ENCODE data around the gene CEP295NL.

Gene CEP295NL

GRCh38 chr17:78935419-78936323, 32.7 kb upstream of the CEP295NL start:
- peak; percentile 60 for TF ChIP-seq POLR2A (IDR thresholded peaks at IDR 0.05; ENCODE audit: low read depth, low read length)
- DNase-seq (ENCODE audit: insufficient read length, low spot score): peak; percentile 91
- FAIRE-seq: no peak

DNA sequence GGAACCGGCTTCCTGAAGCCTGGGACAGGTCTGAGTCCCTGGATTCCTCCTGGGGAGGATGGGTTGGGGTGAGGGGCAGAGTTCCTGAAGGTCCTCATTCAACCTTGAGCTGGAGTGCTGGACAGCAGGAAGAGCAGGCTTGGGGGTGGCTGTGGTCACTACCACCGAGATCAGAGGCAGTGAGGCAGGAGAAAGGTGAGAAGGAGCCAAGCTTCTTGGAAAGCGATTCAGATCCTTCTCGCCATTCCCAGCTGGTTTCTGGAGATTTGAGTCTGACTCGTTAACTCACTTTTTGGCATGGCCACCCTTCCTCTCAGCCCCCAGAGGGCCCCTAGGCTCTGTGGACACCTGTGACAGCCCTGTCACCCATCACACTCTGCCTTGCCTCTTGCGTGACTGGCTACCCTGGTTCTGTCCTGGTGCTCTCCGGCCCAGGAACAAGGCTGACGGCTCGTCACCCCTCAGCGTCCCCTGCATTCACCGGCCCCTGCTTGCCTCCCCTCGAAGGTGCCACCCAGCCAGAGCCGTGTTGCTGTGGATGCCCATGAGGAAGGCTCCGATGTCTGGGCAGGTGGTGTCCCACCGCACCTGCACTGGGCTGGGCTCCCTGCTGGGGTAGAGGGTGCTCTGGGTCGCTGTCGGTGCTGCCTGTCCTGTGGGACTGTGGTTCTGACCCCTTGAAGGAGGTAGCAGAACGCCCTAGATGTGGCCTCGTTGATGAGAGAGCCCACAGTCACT, 31.8 kb upstream of the CEP295NL start:
- TF ChIP-seq POLR2A (IDR thresholded peaks at IDR 0.05; ENCODE audit: low read depth, low read length): no peak
- DNase-seq (ENCODE audit: insufficient read length, low spot score): no peak
- FAIRE-seq: no peak

DNA sequence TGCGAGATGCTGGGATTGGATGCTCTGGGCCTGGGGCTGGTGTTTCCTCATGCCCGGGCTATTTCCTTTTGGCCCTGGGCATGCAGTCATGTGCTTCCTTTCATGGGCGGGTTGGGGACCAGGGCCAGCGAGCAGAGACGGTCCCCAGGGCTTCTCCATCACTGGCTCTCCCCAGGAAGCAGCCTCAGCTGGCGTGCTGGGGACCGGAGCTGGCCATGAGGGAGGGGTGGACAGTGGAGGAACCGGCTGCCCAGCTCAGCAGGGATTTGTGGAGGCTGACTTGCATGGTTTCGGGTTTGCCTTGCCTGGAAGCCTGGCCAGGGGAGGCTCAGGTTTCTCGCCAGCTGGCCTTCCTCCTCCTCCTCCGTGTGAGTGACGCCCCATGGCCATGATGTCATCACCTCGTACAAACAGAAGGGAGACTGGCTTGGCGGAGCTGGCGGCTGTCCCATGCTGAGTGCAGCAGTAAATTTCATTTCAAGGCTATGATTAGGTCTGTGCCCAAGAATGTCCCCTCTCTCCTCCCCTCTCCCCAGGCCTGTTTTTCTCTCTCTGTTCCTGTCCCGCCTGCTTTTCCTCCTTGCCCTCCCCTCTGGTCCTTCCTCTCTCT, 31.1 kb upstream of the CEP295NL start:
- FAIRE-seq: no peak

GRCh38 chr17:78933025-78933958, 30.3 kb upstream of the CEP295NL start:
- peak; percentile 43; the same call in 1 of the 2 replicates for TF ChIP-seq POLR2A (IDR thresholded peaks at IDR 0.05; ENCODE audit: low read depth, low read length)
- DNase-seq (ENCODE audit: insufficient read length, low spot score): peak; percentile 96
- FAIRE-seq: no peak

More for the DNA sequence above, 31.1 kb upstream of the CEP295NL start:
- peak; percentile 42; the same call in 1 of the 2 replicates for TF ChIP-seq POLR2A (IDR thresholded peaks at IDR 0.05; ENCODE audit: low read depth, low read length)
- DNase-seq (ENCODE audit: insufficient read length, low spot score): peak; percentile 84

DNA sequence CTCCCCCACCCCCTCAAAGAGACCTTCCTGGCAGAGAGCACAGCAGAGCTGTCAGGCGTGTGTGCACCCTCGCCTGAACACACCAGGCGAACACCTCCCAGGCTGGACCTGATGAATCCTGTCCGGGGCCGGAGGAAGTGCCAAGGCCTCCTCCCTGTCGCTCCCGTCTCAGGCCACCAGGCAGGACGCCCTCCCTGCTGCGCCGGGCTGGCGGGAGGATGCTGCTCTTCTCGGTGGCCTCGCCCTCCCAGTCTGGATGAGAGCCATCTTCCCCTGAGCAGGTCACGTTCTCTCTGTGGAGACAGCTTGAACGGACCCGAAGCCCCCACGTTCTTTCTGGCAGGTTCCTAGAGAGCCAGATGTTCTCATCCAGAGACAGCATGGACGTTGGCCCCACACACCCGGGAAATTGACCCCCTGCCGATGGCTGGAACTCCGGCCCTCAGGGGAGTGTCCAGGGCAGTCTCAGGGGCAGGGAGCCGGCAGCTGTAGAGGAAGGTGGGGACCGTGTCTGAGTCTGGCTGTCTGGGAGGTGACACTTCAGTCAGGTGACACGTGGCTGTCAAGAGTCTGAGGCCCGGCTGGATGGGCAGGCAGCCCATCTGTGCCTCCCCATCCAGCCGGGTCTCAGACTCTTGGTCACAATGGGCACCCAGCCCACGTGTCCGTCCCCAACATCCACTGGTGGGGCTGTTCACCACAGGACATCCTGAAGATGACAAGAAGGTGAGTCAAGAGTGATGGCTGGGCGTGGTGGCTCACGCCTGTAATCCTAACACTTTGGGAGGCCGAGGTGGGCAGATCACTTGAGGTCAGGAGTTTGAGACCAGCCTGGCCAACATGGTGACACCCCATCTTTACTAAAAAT, 27.1 kb upstream of the CEP295NL start:
- no peak for DNase-seq (ENCODE audit: insufficient read length, low spot score)
- TF ChIP-seq POLR2A (IDR thresholded peaks at IDR 0.05; ENCODE audit: low read depth, low read length): no peak
- no peak for FAIRE-seq

DNA sequence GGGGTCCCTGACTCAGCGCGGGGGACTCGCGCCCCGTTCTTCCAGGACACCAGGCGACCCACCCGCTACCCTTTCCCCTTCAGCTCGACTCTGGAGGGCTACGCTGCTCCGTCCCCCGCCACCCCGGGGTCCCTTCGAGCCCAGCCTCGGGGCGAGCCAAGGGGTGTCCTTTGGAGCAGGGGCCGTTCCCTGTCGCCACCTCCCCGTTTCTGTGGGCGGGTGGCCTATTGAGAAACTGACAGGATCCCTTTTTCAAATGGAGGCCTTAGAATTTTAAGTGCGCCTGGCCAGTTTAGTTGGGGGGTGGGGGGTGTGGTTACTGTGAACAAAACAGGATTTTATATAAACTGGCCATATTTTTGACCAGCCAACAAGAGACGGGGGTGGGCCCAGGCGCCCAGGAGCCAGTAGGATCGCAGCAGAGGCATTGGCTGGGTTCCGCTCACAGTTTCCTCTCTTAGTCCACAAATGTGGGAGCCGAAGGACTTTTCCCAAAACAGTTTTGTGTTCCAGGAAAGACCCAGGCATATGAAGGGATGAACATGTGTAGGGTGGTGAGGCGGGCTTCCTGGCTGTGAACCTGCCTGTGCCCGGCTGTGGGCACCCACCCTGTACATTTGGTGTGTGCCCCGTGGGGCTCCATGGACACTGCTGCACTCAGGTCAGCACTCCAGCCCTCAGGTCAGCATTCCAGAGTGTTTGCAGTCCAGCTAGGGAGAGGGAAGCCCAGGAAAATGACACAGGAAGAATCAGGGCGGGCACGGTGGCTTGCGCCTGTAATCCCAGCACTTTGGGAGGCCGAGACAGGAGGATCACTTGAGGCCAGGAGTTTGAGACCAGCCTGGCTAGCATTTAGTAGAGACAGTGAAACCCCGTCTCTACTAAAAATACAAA, 22.9 kb upstream of the CEP295NL start:
- no peak for FAIRE-seq
- no peak for TF ChIP-seq POLR2A (IDR thresholded peaks at IDR 0.05; ENCODE audit: low read depth, low read length)
- peak; percentile 72 for DNase-seq (ENCODE audit: insufficient read length, low spot score)

DNA sequence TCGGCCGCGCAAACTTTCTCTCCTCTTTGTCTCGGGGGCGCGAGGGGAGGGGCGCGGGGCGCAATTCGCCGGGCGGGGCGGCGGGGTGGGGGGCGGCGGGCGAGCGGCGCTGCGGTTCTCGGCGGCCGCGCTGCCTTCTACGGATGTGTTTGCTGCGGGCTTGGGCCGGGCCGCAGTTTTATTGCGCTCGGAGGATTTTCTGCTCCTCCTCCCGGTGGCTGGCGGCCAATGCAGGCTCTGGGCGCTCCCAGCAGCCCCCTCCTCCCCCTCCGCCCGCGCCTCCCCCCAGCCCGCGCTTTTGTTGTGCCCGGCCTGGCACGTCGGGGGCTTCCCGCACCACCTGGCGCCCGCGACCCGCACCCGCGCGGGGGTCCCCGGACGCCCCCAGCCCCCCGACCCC, 22.2 kb upstream of the CEP295NL start, which contains the start of gene TIMP2:
Gene TIMP2 (minus strand): TSS at position 154 of the 400 bp plus-strand sequence. CDS start 299 bp downstream, outside the sequence.
- DNase-seq (ENCODE audit: insufficient read length, low spot score): peak; percentile 75
- FAIRE-seq: no peak
- peak; percentile 89 for TF ChIP-seq POLR2A (IDR thresholded peaks at IDR 0.05; ENCODE audit: low read depth, low read length)

GRCh38 chr17:78924481-78925151, 21.6 kb upstream of the CEP295NL start:
- FAIRE-seq (no peak), DNase-seq (ENCODE audit: insufficient read length, low spot score) (no peak)
- TF ChIP-seq POLR2A (IDR thresholded peaks at IDR 0.05; ENCODE audit: low read depth, low read length): no peak

GRCh38 chr17:78923660-78924453, 20.9 kb upstream of the CEP295NL start:
- FAIRE-seq: no peak
- TF ChIP-seq POLR2A (IDR thresholded peaks at IDR 0.05; ENCODE audit: low read depth, low read length): no peak
- peak; percentile 70 for DNase-seq (ENCODE audit: insufficient read length, low spot score)
